H1 (cell line): ENCODE results near the gene A2ML1. TPM values are rescaled to one million over a fixed set of nuclear protein-coding genes. Genes with fewer than 3 reads are reported as not detected.

ENCODE experiments used
- MAFK ChIP-seq: IDR thresholded peaks from 2 replicates; pipeline ENCODE4 v1.6.1; 2012; ENCODE audit warnings: low read depth, mild to moderate bottlenecking, improper control_type of control experiment, low read length
- RXRA ChIP-seq: IDR thresholded peaks from 2 replicates; pipeline ENCODE4 v1.6.1; 2011; ENCODE audit warnings: low read depth, mild to moderate bottlenecking, low read length, moderate library complexity; ENCODE audit not compliant: insufficient read depth
- TCF12 ChIP-seq: IDR thresholded peaks from 2 replicates; pipeline ENCODE4 v1.6.1; 2011; ENCODE audit warnings: low read depth, mild to moderate bottlenecking, low read length
- polyA plus RNA-seq, 7 experiments: library from polyadenylated mRNA; depleted of rRNA in 3 of 7; stranded (reverse) in 5 of 7; unstranded in 2 of 7; fragments of >200 nt in 5 of 7; fragments of 200-250 nt in 2 of 7; gene quantifications; 1 replicate in 5 of 7; 2 replicates in 1 of 7; 4 replicates in 1 of 7; pipeline versions ENCODE4 v1.2.1 to v1.2.3, GENCODE V29; 2011 to 2013; ENCODE audit warnings: missing spikeins in 2 of 7, mixed read lengths in 2 of 7
- total RNA-seq: library from RNA; stranded (reverse); fragmentation: NEBNext Ultra II Directional; extraction: Animal tissue kit (Norgen Biotek cat#: 25700); gene quantifications from 2 replicates; pipeline ENCODE4 v1.2.1, GENCODE V29; 2021
- TF ChIP-seq, protein P1 (sequence below): fragments of 300-600 bp; sonication (generic); IDR thresholded peaks from 2 replicates; pipeline ENCODE4 v1.7.1; 2012; ENCODE audit warnings: low read length, moderate library complexity, mild to moderate bottlenecking, inconsistent platforms; ENCODE audit not compliant: insufficient replicate concordance

Gene A2ML1
- total and polyA plus RNA-seq, 2 of the 8 experiments (the other 6 are each of a cell fraction or from before 2014, with no cell fraction given) = 10.2 to 10.3 TPM

GRCh38 chr12:8849876-8850275, 27.5 kb downstream of the A2ML1 start (continued):
- TF ChIP-seq, protein P1, sequence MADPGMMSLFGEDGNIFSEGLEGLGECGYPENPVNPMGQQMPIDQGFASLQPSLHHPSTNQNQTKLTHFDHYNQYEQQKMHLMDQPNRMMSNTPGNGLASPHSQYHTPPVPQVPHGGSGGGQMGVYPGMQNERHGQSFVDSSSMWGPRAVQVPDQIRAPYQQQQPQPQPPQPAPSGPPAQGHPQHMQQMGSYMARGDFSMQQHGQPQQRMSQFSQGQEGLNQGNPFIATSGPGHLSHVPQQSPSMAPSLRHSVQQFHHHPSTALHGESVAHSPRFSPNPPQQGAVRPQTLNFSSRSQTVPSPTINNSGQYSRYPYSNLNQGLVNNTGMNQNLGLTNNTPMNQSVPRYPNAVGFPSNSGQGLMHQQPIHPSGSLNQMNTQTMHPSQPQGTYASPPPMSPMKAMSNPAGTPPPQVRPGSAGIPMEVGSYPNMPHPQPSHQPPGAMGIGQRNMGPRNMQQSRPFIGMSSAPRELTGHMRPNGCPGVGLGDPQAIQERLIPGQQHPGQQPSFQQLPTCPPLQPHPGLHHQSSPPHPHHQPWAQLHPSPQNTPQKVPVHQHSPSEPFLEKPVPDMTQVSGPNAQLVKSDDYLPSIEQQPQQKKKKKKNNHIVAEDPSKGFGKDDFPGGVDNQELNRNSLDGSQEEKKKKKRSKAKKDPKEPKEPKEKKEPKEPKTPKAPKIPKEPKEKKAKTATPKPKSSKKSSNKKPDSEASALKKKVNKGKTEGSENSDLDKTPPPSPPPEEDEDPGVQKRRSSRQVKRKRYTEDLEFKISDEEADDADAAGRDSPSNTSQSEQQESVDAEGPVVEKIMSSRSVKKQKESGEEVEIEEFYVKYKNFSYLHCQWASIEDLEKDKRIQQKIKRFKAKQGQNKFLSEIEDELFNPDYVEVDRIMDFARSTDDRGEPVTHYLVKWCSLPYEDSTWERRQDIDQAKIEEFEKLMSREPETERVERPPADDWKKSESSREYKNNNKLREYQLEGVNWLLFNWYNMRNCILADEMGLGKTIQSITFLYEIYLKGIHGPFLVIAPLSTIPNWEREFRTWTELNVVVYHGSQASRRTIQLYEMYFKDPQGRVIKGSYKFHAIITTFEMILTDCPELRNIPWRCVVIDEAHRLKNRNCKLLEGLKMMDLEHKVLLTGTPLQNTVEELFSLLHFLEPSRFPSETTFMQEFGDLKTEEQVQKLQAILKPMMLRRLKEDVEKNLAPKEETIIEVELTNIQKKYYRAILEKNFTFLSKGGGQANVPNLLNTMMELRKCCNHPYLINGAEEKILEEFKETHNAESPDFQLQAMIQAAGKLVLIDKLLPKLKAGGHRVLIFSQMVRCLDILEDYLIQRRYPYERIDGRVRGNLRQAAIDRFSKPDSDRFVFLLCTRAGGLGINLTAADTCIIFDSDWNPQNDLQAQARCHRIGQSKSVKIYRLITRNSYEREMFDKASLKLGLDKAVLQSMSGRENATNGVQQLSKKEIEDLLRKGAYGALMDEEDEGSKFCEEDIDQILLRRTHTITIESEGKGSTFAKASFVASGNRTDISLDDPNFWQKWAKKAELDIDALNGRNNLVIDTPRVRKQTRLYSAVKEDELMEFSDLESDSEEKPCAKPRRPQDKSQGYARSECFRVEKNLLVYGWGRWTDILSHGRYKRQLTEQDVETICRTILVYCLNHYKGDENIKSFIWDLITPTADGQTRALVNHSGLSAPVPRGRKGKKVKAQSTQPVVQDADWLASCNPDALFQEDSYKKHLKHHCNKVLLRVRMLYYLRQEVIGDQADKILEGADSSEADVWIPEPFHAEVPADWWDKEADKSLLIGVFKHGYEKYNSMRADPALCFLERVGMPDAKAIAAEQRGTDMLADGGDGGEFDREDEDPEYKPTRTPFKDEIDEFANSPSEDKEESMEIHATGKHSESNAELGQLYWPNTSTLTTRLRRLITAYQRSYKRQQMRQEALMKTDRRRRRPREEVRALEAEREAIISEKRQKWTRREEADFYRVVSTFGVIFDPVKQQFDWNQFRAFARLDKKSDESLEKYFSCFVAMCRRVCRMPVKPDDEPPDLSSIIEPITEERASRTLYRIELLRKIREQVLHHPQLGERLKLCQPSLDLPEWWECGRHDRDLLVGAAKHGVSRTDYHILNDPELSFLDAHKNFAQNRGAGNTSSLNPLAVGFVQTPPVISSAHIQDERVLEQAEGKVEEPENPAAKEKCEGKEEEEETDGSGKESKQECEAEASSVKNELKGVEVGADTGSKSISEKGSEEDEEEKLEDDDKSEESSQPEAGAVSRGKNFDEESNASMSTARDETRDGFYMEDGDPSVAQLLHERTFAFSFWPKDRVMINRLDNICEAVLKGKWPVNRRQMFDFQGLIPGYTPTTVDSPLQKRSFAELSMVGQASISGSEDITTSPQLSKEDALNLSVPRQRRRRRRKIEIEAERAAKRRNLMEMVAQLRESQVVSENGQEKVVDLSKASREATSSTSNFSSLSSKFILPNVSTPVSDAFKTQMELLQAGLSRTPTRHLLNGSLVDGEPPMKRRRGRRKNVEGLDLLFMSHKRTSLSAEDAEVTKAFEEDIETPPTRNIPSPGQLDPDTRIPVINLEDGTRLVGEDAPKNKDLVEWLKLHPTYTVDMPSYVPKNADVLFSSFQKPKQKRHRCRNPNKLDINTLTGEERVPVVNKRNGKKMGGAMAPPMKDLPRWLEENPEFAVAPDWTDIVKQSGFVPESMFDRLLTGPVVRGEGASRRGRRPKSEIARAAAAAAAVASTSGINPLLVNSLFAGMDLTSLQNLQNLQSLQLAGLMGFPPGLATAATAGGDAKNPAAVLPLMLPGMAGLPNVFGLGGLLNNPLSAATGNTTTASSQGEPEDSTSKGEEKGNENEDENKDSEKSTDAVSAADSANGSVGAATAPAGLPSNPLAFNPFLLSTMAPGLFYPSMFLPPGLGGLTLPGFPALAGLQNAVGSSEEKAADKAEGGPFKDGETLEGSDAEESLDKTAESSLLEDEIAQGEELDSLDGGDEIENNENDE = no peak
- no peak for TF ChIP-seq RXRA
- TF ChIP-seq TCF12 = no peak
- TF ChIP-seq MAFK = no peak
